ENCODE data around the gene SLC13A5.

SLC13A5 gene

DNA sequence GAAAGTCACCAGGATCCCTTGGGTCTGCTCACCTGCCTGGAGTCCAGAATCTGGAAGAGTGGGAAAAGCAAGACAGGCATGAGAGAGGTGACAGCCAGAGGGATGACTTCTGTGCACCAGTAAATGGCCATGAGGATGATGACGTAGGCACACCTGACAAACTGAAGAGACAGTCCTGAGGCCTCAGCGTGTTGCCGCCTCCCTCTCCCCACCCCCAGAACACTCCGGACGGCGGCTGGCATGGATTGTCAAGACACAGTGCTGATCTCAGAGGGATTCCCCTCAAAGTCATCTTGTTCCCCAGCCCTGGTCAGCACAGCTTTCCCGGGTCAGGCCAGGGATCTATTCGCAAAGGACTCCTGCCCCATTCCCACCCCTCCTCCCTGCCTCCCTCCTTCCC lies 6.2 kb downstream of the SLC13A5 start:
- H3K79me1 ChIP-seq (ENCODE audit: low read depth, low read length), result no peaks in the 10 kb centered on the region
- H3K18ac ChIP-seq (ENCODE audit: low read length), result no peak overlapping the region
- no peak overlapping the region for H2BK5ac ChIP-seq (ENCODE audit: low read length)
- H4K91ac ChIP-seq (ENCODE audit: low read depth, low read length, poor library complexity), result no peak overlapping the region
- no peak overlapping the region for H2BK15ac ChIP-seq (ENCODE audit: low read length)
- H3K27ac ChIP-seq (replicated peaks; ENCODE audit: low read length), result no peak overlapping the region
- H3K23ac ChIP-seq (ENCODE audit: low read depth, low read length, poor library complexity), result no peak overlapping the region
- no peaks in the 10 kb centered on the region for H3K36me3 ChIP-seq (replicated peaks in 1 of 2; ENCODE audit: control insufficient read depth in 2 of 2, insufficient read depth in 2 of 2, low read length in 2 of 2)
- H3K4me3 ChIP-seq (ENCODE audit: low read length in 2 of 2), result no peak overlapping the region
- no peaks in the 10 kb centered on the region for H3K9me3 ChIP-seq (replicated peaks in 1 of 2; ENCODE audit: control insufficient read depth in 2 of 2, insufficient read depth in 1 of 2, low read depth in 1 of 2, low read length in 2 of 2)
- no peak overlapping the region for H3K9ac ChIP-seq (ENCODE audit: low read depth, low read length, poor library complexity)
- no peaks in the 10 kb centered on the region for H3K4me1 ChIP-seq (ENCODE audit: control insufficient read depth in 2 of 2, insufficient read depth in 1 of 2, low read depth in 1 of 2, low read length in 2 of 2)
- no peak overlapping the region for H3K4me2 ChIP-seq (ENCODE audit: insufficient read depth, low read length, poor library complexity, severe bottlenecking)
- no peak overlapping the region for H3K4ac ChIP-seq (ENCODE audit: low read length)
- no peak overlapping the region for H2BK12ac ChIP-seq (ENCODE audit: low read length)
- no peak for DNase-seq (ENCODE audit: low spot score)
- WGBS, 2 donors (ENCODE audit: extremely low coverage in 2 of 2, insufficient read length in 2 of 2, insufficient replicate concordance in 1 of 2), result no CpG with 5 or more reads among the region's 8 CpGs
- H2AFZ ChIP-seq (ENCODE audit: low read length), result no peak overlapping the region
- H2AK5ac ChIP-seq (ENCODE audit: low read depth, low read length), result no peak overlapping the region
- no peak overlapping the region for H2BK120ac ChIP-seq (ENCODE audit: low read depth, low read length)
- no peak overlapping the region for H3K14ac ChIP-seq (ENCODE audit: low read length)
- peaks cover 2 to 36% (median 5%) of the 10 kb centered on the region in 3 experiments for H3K27me3 ChIP-seq (ENCODE audit: control insufficient read depth in 3 of 3, insufficient read depth in 3 of 3, low read depth in 1 of 3, low read length in 3 of 3)
- H4K8ac ChIP-seq (ENCODE audit: low read depth, low read length), result no peak overlapping the region

DNA sequence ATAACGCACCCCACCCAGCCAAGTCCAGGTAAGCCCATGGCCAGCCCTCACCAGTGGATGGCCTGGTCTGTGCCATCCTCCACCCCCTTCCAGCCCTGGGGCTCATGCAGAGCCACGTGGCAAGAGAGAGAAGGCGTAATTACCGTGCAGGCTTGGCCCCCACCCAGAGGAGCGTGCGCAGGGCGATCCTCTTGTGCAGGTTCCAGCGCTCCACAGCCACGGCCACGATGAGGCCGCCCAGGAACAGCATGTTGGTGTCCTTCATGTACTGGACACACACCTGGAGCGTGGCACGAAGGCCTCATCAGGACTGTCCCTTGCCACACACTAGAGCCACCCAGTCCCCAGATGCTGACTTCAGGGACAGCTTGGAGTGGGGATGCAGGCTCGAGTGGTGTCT lies 6.7 kb downstream of the SLC13A5 start:
- no CpG with 5 or more reads among the region's 14 CpGs for WGBS, 2 donors (ENCODE audit: extremely low coverage in 2 of 2, insufficient read length in 2 of 2, insufficient replicate concordance in 1 of 2)
- Histone ChIP-seq H3K27me3 (ENCODE audit: control insufficient read depth in 3 of 3, insufficient read depth in 3 of 3, low read depth in 1 of 3, low read length in 3 of 3) (peaks cover 1 to 31% (median 2%) of the 10 kb centered on the region in 3 experiments), H4K91ac (ENCODE audit: low read depth, low read length, poor library complexity) (no peak overlapping the region), H2BK5ac (ENCODE audit: low read length) (no peak overlapping the region), H3K36me3 (replicated peaks in 1 of 2; ENCODE audit: control insufficient read depth in 2 of 2, insufficient read depth in 2 of 2, low read length in 2 of 2) (no peaks in the 10 kb centered on the region), H2BK12ac (ENCODE audit: low read length) (no peak overlapping the region), H3K79me1 (ENCODE audit: low read depth, low read length) (no peaks in the 10 kb centered on the region), H3K4ac (ENCODE audit: low read length) (peak overlapping the region; percentile 47), H3K18ac (ENCODE audit: low read length) (peak overlapping the region; percentile 54), H3K9me3 (replicated peaks in 1 of 2; ENCODE audit: control insufficient read depth in 2 of 2, insufficient read depth in 1 of 2, low read depth in 1 of 2, low read length in 2 of 2) (no peaks in the 10 kb centered on the region), H2BK15ac (ENCODE audit: low read length) (peak overlapping the region; percentile 82), H3K4me3 (ENCODE audit: low read length in 2 of 2) (peak overlapping the region in 1 of 2 donors; percentile 8), H3K4me1 (ENCODE audit: control insufficient read depth in 2 of 2, insufficient read depth in 1 of 2, low read depth in 1 of 2, low read length in 2 of 2) (no peaks in the 10 kb centered on the region), H3K27ac (replicated peaks; ENCODE audit: low read length) (no peak overlapping the region), H4K8ac (ENCODE audit: low read depth, low read length) (peak overlapping the region; percentile 25), H3K9ac (ENCODE audit: low read depth, low read length, poor library complexity) (peak overlapping the region; percentile 51), H3K23ac (ENCODE audit: low read depth, low read length, poor library complexity) (peak overlapping the region; percentile 90), H2AK5ac (ENCODE audit: low read depth, low read length) (peak overlapping the region; percentile 63), H3K14ac (ENCODE audit: low read length) (peak overlapping the region; percentile 94), H2BK120ac (ENCODE audit: low read depth, low read length) (no peak overlapping the region), H3K4me2 (ENCODE audit: insufficient read depth, low read length, poor library complexity, severe bottlenecking) (no peak overlapping the region), H2AFZ (ENCODE audit: low read length) (no peak overlapping the region)
- no peak for DNase-seq (ENCODE audit: low spot score)

DNA sequence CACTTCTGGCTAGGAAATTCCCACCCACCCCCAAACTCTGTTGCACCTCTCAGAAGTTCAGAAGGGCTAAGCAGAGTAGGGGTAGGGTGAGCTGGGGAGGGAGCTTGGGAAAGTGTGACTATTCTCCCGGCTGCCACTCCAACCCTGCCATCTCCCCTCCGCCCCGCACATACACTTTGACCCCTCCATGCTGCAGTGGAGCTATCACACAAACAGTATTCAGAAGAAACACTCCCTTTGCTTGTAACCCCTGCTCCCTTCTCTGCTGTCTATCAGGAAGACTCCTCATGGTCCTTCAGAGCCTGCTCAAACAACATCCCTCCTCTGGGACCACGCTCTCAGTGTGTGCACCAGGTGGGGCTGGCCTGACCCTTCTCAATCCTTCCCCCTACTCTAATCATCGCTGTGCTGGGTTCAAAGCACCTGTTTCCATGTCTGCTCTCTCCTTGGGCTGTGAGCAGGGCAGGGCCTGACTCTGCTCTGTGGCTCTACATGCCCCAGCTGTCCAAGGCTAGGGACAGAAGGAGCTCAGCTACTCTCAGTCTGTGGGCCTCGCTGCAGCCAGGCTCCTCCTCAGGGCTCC lies 8.6 kb downstream of the SLC13A5 start:
- H3K4me2 ChIP-seq (ENCODE audit: insufficient read depth, low read length, poor library complexity, severe bottlenecking), result no peak overlapping the region

DNA sequence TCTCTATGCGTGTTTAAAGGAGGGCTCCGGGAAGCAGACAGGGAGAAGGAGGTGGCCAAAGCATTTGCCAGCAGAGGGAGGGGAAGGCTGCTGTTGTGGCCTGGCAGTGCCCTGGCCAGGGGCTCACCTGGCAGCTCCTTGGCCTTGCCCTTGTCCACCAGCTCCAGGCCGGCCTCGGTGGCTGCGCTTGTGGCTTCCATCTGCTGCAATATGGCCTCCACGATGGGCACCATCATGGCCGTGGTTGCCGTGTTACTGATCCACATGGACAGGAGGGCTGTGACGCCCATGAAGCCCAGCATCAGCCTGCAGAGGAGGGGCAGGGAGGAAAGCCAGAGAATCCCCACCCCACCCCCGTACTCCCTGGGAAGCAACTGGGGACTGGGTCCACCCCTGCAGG lies 9.4 kb downstream of the SLC13A5 start:
- no peak overlapping the region for H4K91ac ChIP-seq (ENCODE audit: low read depth, low read length, poor library complexity)
- H4K8ac ChIP-seq (ENCODE audit: low read depth, low read length), result no peak overlapping the region
- no peak overlapping the region for H3K4ac ChIP-seq (ENCODE audit: low read length)
- no peak overlapping the region for H3K23ac ChIP-seq (ENCODE audit: low read depth, low read length, poor library complexity)
- no peak overlapping the region for H3K27ac ChIP-seq (replicated peaks; ENCODE audit: low read length)
- no peak overlapping the region for H3K4me3 ChIP-seq (ENCODE audit: low read length in 2 of 2)
- no CpG with 5 or more reads among the region's 10 CpGs for WGBS, 2 donors (ENCODE audit: extremely low coverage in 2 of 2, insufficient read length in 2 of 2, insufficient replicate concordance in 1 of 2)
- H2BK120ac ChIP-seq (ENCODE audit: low read depth, low read length), result no peak overlapping the region
- no peak overlapping the region for H3K9ac ChIP-seq (ENCODE audit: low read depth, low read length, poor library complexity)
- no peak overlapping the region for H2BK15ac ChIP-seq (ENCODE audit: low read length)
- no peaks in the 10 kb centered on the region for H3K36me3 ChIP-seq (replicated peaks in 1 of 2; ENCODE audit: control insufficient read depth in 2 of 2, insufficient read depth in 2 of 2, low read length in 2 of 2)
- no peaks in the 10 kb centered on the region for H3K79me1 ChIP-seq (ENCODE audit: low read depth, low read length)
- no peak overlapping the region for H2AFZ ChIP-seq (ENCODE audit: low read length)
- H3K14ac ChIP-seq (ENCODE audit: low read length), result no peak overlapping the region
- H3K27me3 ChIP-seq (ENCODE audit: control insufficient read depth in 3 of 3, insufficient read depth in 3 of 3, low read depth in 1 of 3, low read length in 3 of 3), result peaks cover 0 to 30% (median 2%) of the 10 kb centered on the region in 3 experiments
- no peak overlapping the region for H2AK5ac ChIP-seq (ENCODE audit: low read depth, low read length)
- DNase-seq (ENCODE audit: low spot score), result no peak
- no peak overlapping the region for H2BK5ac ChIP-seq (ENCODE audit: low read length)
- no peak overlapping the region for H3K18ac ChIP-seq (ENCODE audit: low read length)
- H3K4me2 ChIP-seq (ENCODE audit: insufficient read depth, low read length, poor library complexity, severe bottlenecking), result no peak overlapping the region
- H3K4me1 ChIP-seq (ENCODE audit: control insufficient read depth in 2 of 2, insufficient read depth in 1 of 2, low read depth in 1 of 2, low read length in 2 of 2), result peaks cover 0 to 2% of the 10 kb centered on the region in 2 donors
- no peak overlapping the region for H2BK12ac ChIP-seq (ENCODE audit: low read length)
- H3K9me3 ChIP-seq (replicated peaks in 1 of 2; ENCODE audit: control insufficient read depth in 2 of 2, insufficient read depth in 1 of 2, low read depth in 1 of 2, low read length in 2 of 2), result no peaks in the 10 kb centered on the region

More for the DNA sequence above, 8.6 kb downstream of the SLC13A5 start:
- no peak for DNase-seq (ENCODE audit: low spot score)
- peaks cover 0 to 30% (median 2%) of the 10 kb centered on the region in 3 experiments for H3K27me3 ChIP-seq (ENCODE audit: control insufficient read depth in 3 of 3, insufficient read depth in 3 of 3, low read depth in 1 of 3, low read length in 3 of 3)
- H3K14ac ChIP-seq (ENCODE audit: low read length), result no peak overlapping the region
- no peaks in the 10 kb centered on the region for H3K79me1 ChIP-seq (ENCODE audit: low read depth, low read length)
- peak overlapping the region; percentile 75 for H2BK15ac ChIP-seq (ENCODE audit: low read length)
- H2AFZ ChIP-seq (ENCODE audit: low read length), result no peak overlapping the region
- H3K27ac ChIP-seq (replicated peaks; ENCODE audit: low read length), result no peak overlapping the region
- H2BK12ac ChIP-seq (ENCODE audit: low read length), result no peak overlapping the region
- no peak overlapping the region for H4K91ac ChIP-seq (ENCODE audit: low read depth, low read length, poor library complexity)
- H3K4me3 ChIP-seq (ENCODE audit: low read length in 2 of 2), result no peak overlapping the region
- H3K9me3 ChIP-seq (replicated peaks in 1 of 2; ENCODE audit: control insufficient read depth in 2 of 2, insufficient read depth in 1 of 2, low read depth in 1 of 2, low read length in 2 of 2), result no peaks in the 10 kb centered on the region
- peak overlapping the region; percentile 46 for H2BK5ac ChIP-seq (ENCODE audit: low read length)
- no peak overlapping the region for H4K8ac ChIP-seq (ENCODE audit: low read depth, low read length)
- H3K23ac ChIP-seq (ENCODE audit: low read depth, low read length, poor library complexity), result peak overlapping the region; percentile 66
- H3K36me3 ChIP-seq (replicated peaks in 1 of 2; ENCODE audit: control insufficient read depth in 2 of 2, insufficient read depth in 2 of 2, low read length in 2 of 2), result no peaks in the 10 kb centered on the region
- WGBS, 2 donors (ENCODE audit: extremely low coverage in 2 of 2, insufficient read length in 2 of 2, insufficient replicate concordance in 1 of 2), result no CpG with 5 or more reads among the region's 6 CpGs
- no peak overlapping the region for H2BK120ac ChIP-seq (ENCODE audit: low read depth, low read length)
- peak overlapping the region; percentile 52 for H2AK5ac ChIP-seq (ENCODE audit: low read depth, low read length)
- peak overlapping the region; percentile 49 for H3K18ac ChIP-seq (ENCODE audit: low read length)
- no peak overlapping the region for H3K4ac ChIP-seq (ENCODE audit: low read length)
- H3K9ac ChIP-seq (ENCODE audit: low read depth, low read length, poor library complexity), result no peak overlapping the region
- H3K4me1 ChIP-seq (ENCODE audit: control insufficient read depth in 2 of 2, insufficient read depth in 1 of 2, low read depth in 1 of 2, low read length in 2 of 2), result peaks cover 0 to 2% of the 10 kb centered on the region in 2 donors

Data from neuronal stem cell (in vitro differentiated cells).